AG10803 (cell line): ENCODE results near the gene GDPD2.
"Not testable (repeated sequence)": the region's sequence is repeated elsewhere in the genome, so short reads cannot be mapped to it uniquely, and the experiment has no call there.

Experiments
- DNase-seq: peaks from one replicate; pipeline ENCODE4 v3.0.0; 2010; ENCODE audit warnings: low read depth
- H3K4me3 ChIP-seq: 2 replicates; pipeline ENCODE4 v1.5.1; 2011; ENCODE audit warnings: mild to moderate bottlenecking, low read length, control low read depth
- TF ChIP-seq, protein P1 (sequence below): conservative IDR thresholded peaks from 2 replicates; pipeline ENCODE4 v1.5.1; 2011; ENCODE audit warnings: mild to moderate bottlenecking, low read length, control low read depth, inconsistent platforms

Gene GDPD2, protein sequence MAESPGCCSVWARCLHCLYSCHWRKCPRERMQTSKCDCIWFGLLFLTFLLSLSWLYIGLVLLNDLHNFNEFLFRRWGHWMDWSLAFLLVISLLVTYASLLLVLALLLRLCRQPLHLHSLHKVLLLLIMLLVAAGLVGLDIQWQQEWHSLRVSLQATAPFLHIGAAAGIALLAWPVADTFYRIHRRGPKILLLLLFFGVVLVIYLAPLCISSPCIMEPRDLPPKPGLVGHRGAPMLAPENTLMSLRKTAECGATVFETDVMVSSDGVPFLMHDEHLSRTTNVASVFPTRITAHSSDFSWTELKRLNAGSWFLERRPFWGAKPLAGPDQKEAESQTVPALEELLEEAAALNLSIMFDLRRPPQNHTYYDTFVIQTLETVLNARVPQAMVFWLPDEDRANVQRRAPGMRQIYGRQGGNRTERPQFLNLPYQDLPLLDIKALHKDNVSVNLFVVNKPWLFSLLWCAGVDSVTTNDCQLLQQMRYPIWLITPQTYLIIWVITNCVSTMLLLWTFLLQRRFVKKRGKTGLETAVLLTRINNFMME

GRCh38 chrX:70422851-70423341 is at the start of gene GDPD2:
Gene GDPD2, plus strand, starts transcription at chrX:70423314. Its CDS starts 1,671 bp downstream, at chrX:70424985.
- TF ChIP-seq, protein P1, sequence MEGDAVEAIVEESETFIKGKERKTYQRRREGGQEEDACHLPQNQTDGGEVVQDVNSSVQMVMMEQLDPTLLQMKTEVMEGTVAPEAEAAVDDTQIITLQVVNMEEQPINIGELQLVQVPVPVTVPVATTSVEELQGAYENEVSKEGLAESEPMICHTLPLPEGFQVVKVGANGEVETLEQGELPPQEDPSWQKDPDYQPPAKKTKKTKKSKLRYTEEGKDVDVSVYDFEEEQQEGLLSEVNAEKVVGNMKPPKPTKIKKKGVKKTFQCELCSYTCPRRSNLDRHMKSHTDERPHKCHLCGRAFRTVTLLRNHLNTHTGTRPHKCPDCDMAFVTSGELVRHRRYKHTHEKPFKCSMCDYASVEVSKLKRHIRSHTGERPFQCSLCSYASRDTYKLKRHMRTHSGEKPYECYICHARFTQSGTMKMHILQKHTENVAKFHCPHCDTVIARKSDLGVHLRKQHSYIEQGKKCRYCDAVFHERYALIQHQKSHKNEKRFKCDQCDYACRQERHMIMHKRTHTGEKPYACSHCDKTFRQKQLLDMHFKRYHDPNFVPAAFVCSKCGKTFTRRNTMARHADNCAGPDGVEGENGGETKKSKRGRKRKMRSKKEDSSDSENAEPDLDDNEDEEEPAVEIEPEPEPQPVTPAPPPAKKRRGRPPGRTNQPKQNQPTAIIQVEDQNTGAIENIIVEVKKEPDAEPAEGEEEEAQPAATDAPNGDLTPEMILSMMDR, result 0 out of 2 replicates have a peak, but pooled peaks have one; percentile 2
- no peak within 1 kb of the TSS for H3K4me3 ChIP-seq
- no peak for DNase-seq

- H3K4me3 ChIP-seq, result no peak overlapping the region
- DNase-seq, result peak; percentile 18
- TF ChIP-seq, protein P1, result no peak
These were observed 36.9 kb upstream of the GDPD2 start for GRCh38 chrX:70386235-70386634.

- DNase-seq, result peak; percentile 51
- TF ChIP-seq, protein P1, result no peak
- no peak overlapping the region for H3K4me3 ChIP-seq
These were observed 24.2 kb upstream of the GDPD2 start for GRCh38 chrX:70398899-70399298.

- H3K4me3 ChIP-seq, DNase-seq: not testable (repeated sequence)
These were observed 22.9 kb upstream of the GDPD2 start for GRCh38 chrX:70400181-70400580.

DNA sequence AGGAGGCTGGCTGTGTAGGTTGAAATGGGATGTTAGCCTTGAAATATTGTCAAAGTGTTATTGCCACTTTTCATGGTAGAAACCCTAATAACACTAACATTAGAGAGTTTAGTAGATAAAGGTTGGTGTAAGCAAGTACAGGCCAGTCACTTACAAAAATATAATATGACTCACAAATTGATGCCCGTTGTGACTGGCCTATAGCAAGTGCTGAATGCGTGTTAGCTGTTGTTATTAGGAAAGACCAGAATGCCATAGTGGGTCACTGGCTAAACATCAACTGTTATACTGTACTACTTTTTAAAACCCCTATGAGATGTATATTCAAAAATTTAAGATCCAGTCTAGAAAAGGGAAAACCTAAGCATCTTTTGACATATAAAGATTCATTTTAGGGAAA is 20.4 kb upstream of the GDPD2 start:
- DNase-seq, result no peak
- no peak overlapping the region for H3K4me3 ChIP-seq
- TF ChIP-seq, protein P1, result no peak

- DNase-seq, result peak; percentile 4
- TF ChIP-seq, protein P1, result no peak
- H3K4me3 ChIP-seq, result no peak overlapping the region
These were observed 18.1 kb upstream of the GDPD2 start for GRCh38 chrX:70405003-70405402.

DNA sequence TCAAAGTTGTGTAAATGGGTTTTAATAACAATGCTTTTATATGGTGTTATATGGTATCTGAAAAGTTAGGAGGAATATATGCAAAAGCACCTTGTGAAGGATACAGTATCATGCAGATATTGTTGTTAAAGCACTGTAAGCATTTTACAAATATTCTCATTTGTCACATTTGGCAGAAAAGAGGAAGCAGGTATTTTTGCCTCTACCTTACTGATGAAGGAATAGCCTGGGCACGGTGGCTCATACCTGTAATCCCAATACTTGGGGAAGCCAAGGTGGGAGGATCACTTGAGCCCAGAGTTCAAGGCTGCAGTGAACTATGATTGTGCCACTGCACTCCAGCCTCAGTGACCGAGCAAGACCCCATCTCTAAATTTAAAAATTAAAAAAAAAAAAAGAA is 12.2 kb upstream of the GDPD2 start:
- no peak overlapping the region for H3K4me3 ChIP-seq
- TF ChIP-seq, protein P1, result no peak

More for the DNA sequence above, 12.2 kb upstream of the GDPD2 start:
- no peak for DNase-seq
